ENCODE measurements around the gene AGRP.
A peak's percentile ranks its signal among the peaks of the same experiment; 100 is the strongest.

The AGRP gene

GRCh38 chr16:67486805-67487204, 3.5 kb upstream of the AGRP start:
- H3K4me3 ChIP-seq, result no peak overlapping the region
- H3K4me1 ChIP-seq, result peaks cover 5% of the 10 kb centered on the region; the same call in 1 of the 2 replicates
- no peaks in the 10 kb centered on the region for H3K27me3 ChIP-seq (ENCODE audit: low read depth)
- no peaks in the 10 kb centered on the region for H3K36me3 ChIP-seq (replicated peaks)
- in situ Hi-C loops (cut with MboI; ENCODE audit: low sequenced_read_pairs), result no loop called here
- H3K9me3 ChIP-seq, result no peaks in the 10 kb centered on the region
- DNase-seq (ENCODE audit: low spot score in 2 of 2), result no peak

GRCh38 chr16:67483731-67484525, 581 bp upstream of the AGRP start:
- H3K9me3 ChIP-seq, result no peaks in the 10 kb centered on the region
- in situ Hi-C loops (cut with MboI; ENCODE audit: low sequenced_read_pairs), result no loop called here
- no peak for DNase-seq (ENCODE audit: low spot score in 2 of 2)

GRCh38 chr16:67482233-67482924, 968 bp downstream of the AGRP start:
- Histone ChIP-seq H3K4me3 (peak overlapping the region; percentile 96), H3K36me3 (replicated peaks) (no peaks in the 10 kb centered on the region), H3K27me3 (ENCODE audit: low read depth) (no peaks in the 10 kb centered on the region), H3K9me3 (no peaks in the 10 kb centered on the region), H3K4me1 (peaks cover 13% of the 10 kb centered on the region)
- in situ Hi-C loops (cut with MboI; ENCODE audit: low sequenced_read_pairs), result no loop called here
- DNase-seq (ENCODE audit: low spot score in 2 of 2), result no peak

More at GRCh38 chr16:67483731-67484525, 581 bp upstream of the AGRP start:
- H3K36me3 ChIP-seq (replicated peaks), result no peaks in the 10 kb centered on the region
- H3K4me1 ChIP-seq, result peaks cover 13% of the 10 kb centered on the region
- H3K4me3 ChIP-seq, result no peak overlapping the region
- no peaks in the 10 kb centered on the region for H3K27me3 ChIP-seq (ENCODE audit: low read depth)

- in situ Hi-C loops (cut with MboI; ENCODE audit: low sequenced_read_pairs), result no loop called here
- Histone ChIP-seq H3K9me3 (no peaks in the 10 kb centered on the region), H3K36me3 (replicated peaks) (no peaks in the 10 kb centered on the region), H3K4me3 (peak overlapping the region; percentile 96), H3K27me3 (ENCODE audit: low read depth) (no peaks in the 10 kb centered on the region), H3K4me1 (peaks cover 13% of the 10 kb centered on the region)
- peak; percentile 37 to 73 for DNase-seq (ENCODE audit: low spot score in 2 of 2)
Measured at GRCh38 chr16:67481561-67482232, 1.6 kb downstream of the AGRP start.

- DNase-seq (ENCODE audit: low spot score in 2 of 2), result peak; percentile 95 to 99
- in situ Hi-C loops (cut with MboI; ENCODE audit: low sequenced_read_pairs), result no loop called here
- no peaks in the 10 kb centered on the region for H3K36me3 ChIP-seq (replicated peaks)
Measured at GRCh38 chr16:67480833-67481560, 2.4 kb downstream of the AGRP start, which contains the start of gene ATP6V0D1. Gene ATP6V0D1 (minus strand): TSS chr16:67481157. CDS start chr16:67481086, 71 bp downstream.

GRCh38 chr16:67477960-67478554, 5.3 kb downstream of the AGRP start:
- Histone ChIP-seq H3K4me3 (no peak overlapping the region), H3K27me3 (ENCODE audit: low read depth) (no peaks in the 10 kb centered on the region), H3K4me1 (peaks cover 13% of the 10 kb centered on the region), H3K9me3 (no peaks in the 10 kb centered on the region), H3K36me3 (replicated peaks) (no peaks in the 10 kb centered on the region)
- in situ Hi-C loops (cut with MboI; ENCODE audit: low sequenced_read_pairs), result no loop called here
- DNase-seq (ENCODE audit: low spot score in 2 of 2), result no peak

More at GRCh38 chr16:67480833-67481560, 2.4 kb downstream of the AGRP start, which contains the start of gene ATP6V0D1:
- no peaks in the 10 kb centered on the region for H3K27me3 ChIP-seq (ENCODE audit: low read depth)
- peaks cover 13% of the 10 kb centered on the region for H3K4me1 ChIP-seq
- H3K4me3 ChIP-seq, result peak within 1 kb of the TSS; percentile 96
- no peaks in the 10 kb centered on the region for H3K9me3 ChIP-seq

- in situ Hi-C loops (cut with MboI; ENCODE audit: low sequenced_read_pairs), result no loop called here
- Histone ChIP-seq H3K4me3 (no peak overlapping the region), H3K4me1 (peaks cover 4% of the 10 kb centered on the region), H3K27me3 (ENCODE audit: low read depth) (no peaks in the 10 kb centered on the region), H3K9me3 (no peaks in the 10 kb centered on the region), H3K36me3 (replicated peaks) (no peaks in the 10 kb centered on the region)
- no peak for DNase-seq (ENCODE audit: low spot score in 2 of 2)
Measured at GRCh38 chr16:67474551-67475455, 8.5 kb downstream of the AGRP start.

GRCh38 chr16:67471758-67472384, 11.5 kb downstream of the AGRP start:
- DNase-seq (ENCODE audit: low spot score in 2 of 2), result no peak
- Histone ChIP-seq H3K4me3 (no peak overlapping the region), H3K4me1 (no peaks in the 10 kb centered on the region; the same call in 1 of the 2 replicates), H3K27me3 (ENCODE audit: low read depth) (no peaks in the 10 kb centered on the region), H3K9me3 (no peaks in the 10 kb centered on the region), H3K36me3 (replicated peaks) (no peaks in the 10 kb centered on the region)
- in situ Hi-C loops (cut with MboI; ENCODE audit: low sequenced_read_pairs), result no loop called here

- no peak overlapping the region for H3K4me3 ChIP-seq
- no peaks in the 10 kb centered on the region for H3K27me3 ChIP-seq (ENCODE audit: low read depth)
- in situ Hi-C loops (cut with MboI; ENCODE audit: low sequenced_read_pairs), result no loop called here
- no peaks in the 10 kb centered on the region for H3K9me3 ChIP-seq
- no peaks in the 10 kb centered on the region for H3K36me3 ChIP-seq (replicated peaks)
- peaks cover 4% of the 10 kb centered on the region; the same call in 1 of the 2 replicates for H3K4me1 ChIP-seq
- DNase-seq (ENCODE audit: low spot score in 2 of 2), result no peak
Measured at GRCh38 chr16:67470359-67470758, 13.0 kb downstream of the AGRP start.

GRCh38 chr16:67468731-67469130, 14.6 kb downstream of the AGRP start:
- no peaks in the 10 kb centered on the region for H3K36me3 ChIP-seq (replicated peaks)
- no peaks in the 10 kb centered on the region for H3K9me3 ChIP-seq
- H3K4me3 ChIP-seq, result no peak overlapping the region
- no peaks in the 10 kb centered on the region for H3K27me3 ChIP-seq (ENCODE audit: low read depth)
- in situ Hi-C loops (cut with MboI; ENCODE audit: low sequenced_read_pairs), result loop anchor here (10.0 kb wide), 1 partner anchor 494 kb away; no protein-coding TSS in a partner anchor
- no peak for DNase-seq (ENCODE audit: low spot score in 2 of 2)
- H3K4me1 ChIP-seq, result peaks cover 4% of the 10 kb centered on the region; the same call in 1 of the 2 replicates

- in situ Hi-C loops (cut with MboI; ENCODE audit: low sequenced_read_pairs), result loop anchor here (10.0 kb wide), 1 partner anchor 492 kb away; no protein-coding TSS in a partner anchor
- no peaks in the 10 kb centered on the region for H3K9me3 ChIP-seq
- H3K4me3 ChIP-seq, result no peak overlapping the region
- no peaks in the 10 kb centered on the region for H3K27me3 ChIP-seq (ENCODE audit: low read depth)
- H3K4me1 ChIP-seq, result peaks cover 4% of the 10 kb centered on the region; the same call in 1 of the 2 replicates
- no peaks in the 10 kb centered on the region for H3K36me3 ChIP-seq (replicated peaks)
- peak in 1 of 2 experiments; percentile 13 for DNase-seq (ENCODE audit: low spot score in 2 of 2)
Measured at GRCh38 chr16:67466581-67466980, 16.8 kb downstream of the AGRP start.

Measured in HAP-1 (cell line).